ENCODE results near the gene KRTAP21-1. TPM values are rescaled to one million over a fixed set of nuclear protein-coding genes. Genes with fewer than 3 reads are reported as not detected.
"Not testable (repeated sequence)": the region's sequence is repeated elsewhere in the genome, so short reads cannot be mapped to it uniquely, and the experiment has no call there.

KRTAP21-1 gene
- not detected in 2 replicates for total RNA-seq (2014; rRNA removed; shearing (Covaris generic))
- polyA plus RNA-seq (2014; cell fraction: nucleus; rRNA removed), result not detected in 2 replicates

- not testable (repeated sequence) for DNase-seq (ENCODE audit: extremely low read depth, low read depth)
These were observed at the start of gene KRTAP21-1 for GRCh38 chr21:30755328-30755727. Gene KRTAP21-1, minus strand, starts transcription at chr21:30755428. Its CDS starts 50 bp downstream, at chr21:30755378.

- no peak for DNase-seq (ENCODE audit: extremely low read depth, low read depth)
These were observed 45.4 kb upstream of the KRTAP21-1 start for GRCh38 chr21:30800605-30801004.

- DNase-seq (ENCODE audit: extremely low read depth, low read depth), result no peak
These were observed 38.5 kb upstream of the KRTAP21-1 start for GRCh38 chr21:30793581-30794314.

- DNase-seq (ENCODE audit: extremely low read depth, low read depth), result no peak
These were observed 24.0 kb upstream of the KRTAP21-1 start for GRCh38 chr21:30779249-30779648.

- no peak for DNase-seq (ENCODE audit: extremely low read depth, low read depth)
These were observed 14.7 kb upstream of the KRTAP21-1 start for GRCh38 chr21:30769724-30770431.

GRCh38 chr21:30760776-30761175, 5.5 kb upstream of the KRTAP21-1 start:
- no peak for DNase-seq (ENCODE audit: extremely low read depth, low read depth)

GRCh38 chr21:30758306-30758705, 3.1 kb upstream of the KRTAP21-1 start:
- DNase-seq (ENCODE audit: extremely low read depth, low read depth), result no peak

GRCh38 chr21:30747159-30747558, 8.1 kb downstream of the KRTAP21-1 start, which contains the start of gene KRTAP21-2:
Gene KRTAP21-2, minus strand, starts transcription at chr21:30747259. Its CDS starts 57 bp downstream, at chr21:30747202.
- no peak for DNase-seq (ENCODE audit: extremely low read depth, low read depth)

- no peak for DNase-seq (ENCODE audit: extremely low read depth, low read depth)
These were observed 14.8 kb downstream of the KRTAP21-1 start for GRCh38 chr21:30740462-30740861.

GRCh38 chr21:30733026-30733425, 22.2 kb downstream of the KRTAP21-1 start:
- DNase-seq (ENCODE audit: extremely low read depth, low read depth), result no peak

- no peak for DNase-seq (ENCODE audit: extremely low read depth, low read depth)
These were observed 28.5 kb downstream of the KRTAP21-1 start for GRCh38 chr21:30726726-30727125.

GRCh38 chr21:30719401-30719800, 35.8 kb downstream of the KRTAP21-1 start:
- DNase-seq (ENCODE audit: extremely low read depth, low read depth), result no peak

GRCh38 chr21:30718239-30718909, 36.9 kb downstream of the KRTAP21-1 start, which contains the start of gene KRTAP21-3:
Gene KRTAP21-3, minus strand, starts transcription at chr21:30718777. Its CDS starts 18 bp downstream, at chr21:30718759.
- no peak for DNase-seq (ENCODE audit: extremely low read depth, low read depth)

- no peak for DNase-seq (ENCODE audit: extremely low read depth, low read depth)
These were observed 38.1 kb downstream of the KRTAP21-1 start for GRCh38 chr21:30717105-30717504.

- no peak for DNase-seq (ENCODE audit: extremely low read depth, low read depth)
These were observed 40.3 kb downstream of the KRTAP21-1 start for GRCh38 chr21:30714946-30715345.

GRCh38 chr21:30714456-30714855, 40.8 kb downstream of the KRTAP21-1 start:
- DNase-seq (ENCODE audit: extremely low read depth, low read depth), result no peak

- no peak for DNase-seq (ENCODE audit: extremely low read depth, low read depth)
These were observed 41.5 kb downstream of the KRTAP21-1 start for GRCh38 chr21:30713766-30714165.

- no peak for DNase-seq (ENCODE audit: extremely low read depth, low read depth)
These were observed 44.7 kb downstream of the KRTAP21-1 start for GRCh38 chr21:30710499-30710898.

GRCh38 chr21:30707409-30707808, 47.8 kb downstream of the KRTAP21-1 start:
- DNase-seq (ENCODE audit: extremely low read depth, low read depth), result no peak
